HG03460 (cell line): ENCODE data around the gene NBPF4.
"Not testable (repeated sequence)": the region's sequence is repeated elsewhere in the genome, so short reads cannot be mapped to it uniquely, and the experiment has no call there.

Experiments
- ATAC-seq: cut with Tn5 transposase; IDR thresholded peaks from one replicate; pipeline ENCODE4 v1.9.1; 2021; ENCODE audit not compliant: unreplicated experiment

NBPF4 gene

GRCh38 chr1:108243976-108244375 is at the start of gene NBPF4:
NBPF4 (minus strand) TSS chr1:108244076; CDS start chr1:108243761, 315 bp downstream.
- ATAC-seq: not testable (repeated sequence)

- not testable (repeated sequence) for ATAC-seq
These were observed 38.8 kb upstream of the NBPF4 start for GRCh38 chr1:108282528-108283257.

GRCh38 chr1:108272485-108273327 is 28.8 kb upstream of the NBPF4 start:
- ATAC-seq: not testable (repeated sequence)

GRCh38 chr1:108267097-108267496 is 23.2 kb upstream of the NBPF4 start:
- not testable (repeated sequence) for ATAC-seq

- ATAC-seq: not testable (repeated sequence)
These were observed 18.1 kb upstream of the NBPF4 start for GRCh38 chr1:108261967-108262366.

- ATAC-seq: not testable (repeated sequence)
These were observed 17.6 kb upstream of the NBPF4 start for GRCh38 chr1:108261519-108261918.

GRCh38 chr1:108260578-108261259 is 16.8 kb upstream of the NBPF4 start:
- ATAC-seq: not testable (repeated sequence)

- not testable (repeated sequence) for ATAC-seq
These were observed 11.6 kb upstream of the NBPF4 start for GRCh38 chr1:108255426-108255825.

GRCh38 chr1:108239426-108239825 is 4.5 kb downstream of the NBPF4 start:
- not testable (repeated sequence) for ATAC-seq

- not testable (repeated sequence) for ATAC-seq
These were observed 8.6 kb downstream of the NBPF4 start for GRCh38 chr1:108235308-108235707.

- not testable (repeated sequence) for ATAC-seq
These were observed 11.7 kb downstream of the NBPF4 start for GRCh38 chr1:108232183-108232582.

- not testable (repeated sequence) for ATAC-seq
These were observed 13.9 kb downstream of the NBPF4 start for GRCh38 chr1:108229976-108230375.

GRCh38 chr1:108227772-108228171 is 16.1 kb downstream of the NBPF4 start:
- not testable (repeated sequence) for ATAC-seq

- not testable (repeated sequence) for ATAC-seq
These were observed 17.0 kb downstream of the NBPF4 start for GRCh38 chr1:108226855-108227254.

GRCh38 chr1:108223226-108223625 is 20.6 kb downstream of the NBPF4 start:
- ATAC-seq: not testable (repeated sequence)

GRCh38 chr1:108217515-108218174 is 26.2 kb downstream of the NBPF4 start:
- not testable (repeated sequence) for ATAC-seq

- not testable (repeated sequence) for ATAC-seq
These were observed 26.9 kb downstream of the NBPF4 start for GRCh38 chr1:108217007-108217406.

- ATAC-seq: not testable (repeated sequence)
These were observed 27.6 kb downstream of the NBPF4 start for GRCh38 chr1:108216028-108216890.

- not testable (repeated sequence) for ATAC-seq
These were observed 29.0 kb downstream of the NBPF4 start for GRCh38 chr1:108214641-108215465.
